ENCODE results near the gene GTF3A. TPM values are rescaled to one million over a fixed set of nuclear protein-coding genes. Genes with fewer than 3 reads are reported as not detected.

The GTF3A gene
- total RNA-seq, 4 donors from 2014 or later: 181 to 263 (median 206) TPM

GRCh38 chr13:27396252-27396846 lies 28.1 kb upstream of the GTF3A start:
- TF ChIP-seq CTCF (IDR thresholded peaks at IDR 0.05; ENCODE audit: low read depth): no peak

- no peak for TF ChIP-seq CTCF (IDR thresholded peaks at IDR 0.05; ENCODE audit: low read depth)
Measured at GRCh38 chr13:27398360-27398759, 26.1 kb upstream of the GTF3A start.

DNA sequence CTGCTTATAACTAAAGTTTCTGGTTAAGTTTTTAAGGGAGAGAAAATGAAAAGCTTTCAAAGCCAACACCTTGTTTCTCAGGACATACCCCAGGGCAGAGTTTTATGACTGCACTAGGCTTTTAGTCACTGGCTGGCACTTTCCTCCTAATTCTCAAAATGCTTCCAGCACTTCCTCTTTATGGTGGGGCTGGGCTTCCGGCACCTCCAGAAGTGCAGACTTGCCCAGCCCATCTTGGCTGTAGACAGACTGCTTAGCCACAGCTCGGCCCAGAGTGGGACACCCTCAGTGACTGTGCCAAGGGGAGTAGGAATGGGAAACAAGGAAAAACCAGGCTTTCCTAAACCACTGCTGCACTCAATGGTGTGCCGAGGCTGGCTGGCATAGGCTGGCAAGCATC lies 23.2 kb upstream of the GTF3A start:
- TF ChIP-seq CTCF (IDR thresholded peaks at IDR 0.05; ENCODE audit: low read depth): no peak

GRCh38 chr13:27403203-27403678 lies 21.2 kb upstream of the GTF3A start:
- no peak for TF ChIP-seq CTCF (IDR thresholded peaks at IDR 0.05; ENCODE audit: low read depth)

GRCh38 chr13:27403727-27404385 lies 20.6 kb upstream of the GTF3A start:
- TF ChIP-seq CTCF (IDR thresholded peaks at IDR 0.05; ENCODE audit: low read depth): no peak

GRCh38 chr13:27404680-27405079 lies 19.7 kb upstream of the GTF3A start:
- TF ChIP-seq CTCF (IDR thresholded peaks at IDR 0.05; ENCODE audit: low read depth): no peak

DNA sequence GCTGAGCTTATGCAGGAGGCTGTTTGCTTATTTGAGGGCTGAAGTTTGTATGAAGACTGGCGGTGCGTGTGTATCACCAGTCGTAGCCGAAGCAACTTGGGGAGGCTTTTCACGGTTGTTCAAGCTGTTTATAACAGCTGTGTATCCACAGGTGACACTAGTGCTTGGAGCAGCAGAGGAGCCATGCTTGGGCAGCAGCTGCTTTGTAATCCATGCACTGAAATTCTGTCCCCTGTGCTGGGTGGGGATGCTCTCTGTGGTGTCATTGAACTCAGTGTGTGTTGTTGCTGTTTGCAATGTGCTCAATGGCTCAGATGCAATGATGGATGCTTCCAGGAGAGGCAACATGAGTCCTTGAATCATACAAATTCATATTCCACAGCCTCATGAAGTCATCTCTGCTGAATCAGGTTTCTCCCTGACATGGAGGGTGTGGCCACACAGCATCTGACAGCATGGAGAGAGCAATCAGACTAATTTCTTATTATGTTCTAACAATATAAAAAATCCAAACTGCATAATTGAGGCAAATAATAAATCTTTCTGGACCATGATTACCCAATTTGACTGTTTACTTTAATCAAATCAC lies 18.8 kb upstream of the GTF3A start:
- no peak for TF ChIP-seq CTCF (IDR thresholded peaks at IDR 0.05; ENCODE audit: low read depth)
